B cell (primary cell): ENCODE data around the gene SPAG5. TPM values are rescaled to one million over a fixed set of nuclear protein-coding genes. Genes with fewer than 3 reads are reported as not detected.

ENCODE experiments used
- ATAC-seq: fragments of 200-7000 bp; cut with Tn5 transposase; one replicate; pipeline ENCODE4 v1.10.0; 2021; ENCODE audit warnings: low read depth, mild to moderate bottlenecking, moderate number of reproducible peaks, moderate library complexity
- CTCF ChIA-PET: fragments of 350-600 bp; sonication (Branson Sonifier 250); formaldehyde crosslinking; loops from one replicate; lab custom pipeline; 2021; ENCODE audit warnings: antibody characterized with exemption, inconsistent platforms; lab: Charles Lee
- POLR2A ChIA-PET: fragments of 350-600 bp; sonication (Branson Sonifier 250); formaldehyde crosslinking; loops from one replicate; lab custom pipeline; 2021; ENCODE audit warnings: antibody characterized with exemption; lab: Charles Lee
- DNase-seq: peaks from one replicate; pipeline ENCODE4 v3.0.0; 2013
- H2AFZ ChIP-seq: 2 replicates; pipeline ENCODE4 v1.6.1; 2012; ENCODE audit warnings: mild to moderate bottlenecking, low read depth, low read length; ENCODE audit not compliant: insufficient read depth, poor library complexity, severe bottlenecking
- H3K27ac ChIP-seq, 2 donors: 1 replicate in 1 of 2; 2 replicates in 1 of 2; pipeline ENCODE4 v1.5.1; 2012 to 2013; ENCODE audit warnings: low read length in 2 of 2, mild to moderate bottlenecking in 2 of 2, moderate library complexity in 1 of 2
- H3K27me3 ChIP-seq, 4 experiments: fragments of 200-600 bp in 1 of 4; sonication (generic) in 1 of 4; replicated peaks in 1 of 4; 1 replicate in 2 of 4; 2 replicates in 2 of 4; pipeline versions ENCODE4 v1.6.1 to v1.7.0; 2013 to 2016; ENCODE audit warnings: low read length in 3 of 4, mild to moderate bottlenecking in 2 of 4, mixed read lengths in 1 of 4, moderate library complexity in 1 of 4; ENCODE audit not compliant: insufficient read depth in 4 of 4, control insufficient read depth in 3 of 4; ENCODE audit errors: control extremely low read depth in 1 of 4
- H3K36me3 ChIP-seq, 2 experiments: replicated peaks in 1 of 2; 1 replicate in 1 of 2; 2 replicates in 1 of 2; pipeline versions ENCODE4 v1.6.1 to v1.7.1; 2013; ENCODE audit warnings: low read length in 1 of 2; ENCODE audit not compliant: insufficient read depth in 2 of 2, control insufficient read depth in 1 of 2; ENCODE audit errors: control extremely low read depth in 1 of 2, extremely low read depth in 1 of 2
- H3K4me1 ChIP-seq, 2 donors: fragments of 200-600 bp in 1 of 2; sonication (generic) in 1 of 2; 1 replicate in 1 of 2; 2 replicates in 1 of 2; pipeline versions ENCODE4 v1.5.1 to v1.6.1; 2013 to 2017; ENCODE audit warnings: low read length in 2 of 2; ENCODE audit not compliant: control insufficient read depth in 2 of 2, insufficient read depth in 2 of 2
- H3K4me2 ChIP-seq: replicated peaks from 2 replicates; pipeline ENCODE3; 2012; ENCODE audit warnings: mild to moderate bottlenecking, low read depth, low read length; ENCODE audit not compliant: poor library complexity, severe bottlenecking
- H3K4me3 ChIP-seq, 5 experiments: fragments of 200-600 bp in 1 of 5; sonication (generic) in 1 of 5; 1 replicate in 3 of 5; 2 replicates in 2 of 5; pipeline versions ENCODE4 v1.5.1 to v1.7.0; 2011 to 2016; ENCODE audit warnings: low read length in 4 of 5, mild to moderate bottlenecking in 4 of 5, low read depth in 2 of 5, control low read depth in 1 of 5, moderate library complexity in 1 of 5; ENCODE audit not compliant: insufficient read depth in 1 of 5; ENCODE audit errors: control extremely low read depth in 1 of 5, extremely low read depth in 1 of 5
- H3K79me2 ChIP-seq: fragments of 200-600 bp; sonication (generic); one replicate; pipeline ENCODE4 v1.6.0; 2016; ENCODE audit warnings: low read length; ENCODE audit not compliant: control insufficient read depth, insufficient read depth
- H3K9ac ChIP-seq: fragments of 200-600 bp; sonication (generic); 2 replicates; pipeline ENCODE4 v1.6.1; 2017; ENCODE audit warnings: mild to moderate bottlenecking, low read length, moderate library complexity
- H3K9me3 ChIP-seq, 3 donors: one replicate each; pipeline versions ENCODE4 v1.6.1 to v1.7.1; 2013; ENCODE audit warnings: low read length in 2 of 3; ENCODE audit not compliant: control insufficient read depth in 2 of 3, insufficient read depth in 1 of 3; ENCODE audit errors: control extremely low read depth in 1 of 3
- H4K20me1 ChIP-seq: 2 replicates; pipeline ENCODE4 v1.6.0; 2012; ENCODE audit warnings: mild to moderate bottlenecking, low read length; ENCODE audit not compliant: insufficient read depth, control insufficient read depth, poor library complexity, severe bottlenecking
- H3K27ac Mint-ChIP-seq: one replicate; pipeline ENCODE4 v1.8.0; 2021; ENCODE audit warnings: mixed read lengths
- H3K27me3 Mint-ChIP-seq: one replicate; pipeline ENCODE4 v1.8.0; 2021; ENCODE audit warnings: mixed read lengths
- H3K4me1 Mint-ChIP-seq: one replicate; pipeline ENCODE4 v1.8.0; 2021; ENCODE audit warnings: mixed read lengths
- H3K4me3 Mint-ChIP-seq: one replicate; pipeline ENCODE4 v1.8.0; 2021; ENCODE audit warnings: mixed read lengths
- H3K9me3 Mint-ChIP-seq: one replicate; pipeline ENCODE4 v1.8.0; 2022; ENCODE audit warnings: mixed read lengths; ENCODE audit not compliant: insufficient read depth
- CTCF ChIP-seq: fragments of 200-600 bp; IDR thresholded peaks from one replicate; pipeline ENCODE4 v1.8.0; 2022; ENCODE audit warnings: antibody characterized with exemption, mild to moderate bottlenecking
- EZH2 ChIP-seq: IDR thresholded peaks from 2 replicates; pipeline ENCODE4 v1.6.1; 2012; ENCODE audit warnings: borderline replicate concordance, low read depth, mild to moderate bottlenecking, moderate library complexity, low read length; ENCODE audit not compliant: insufficient read depth, poor library complexity, severe bottlenecking
- WGBS: methylation state at CpG from one replicate; pipeline ENCODE4 v1.1.5; 2013; ENCODE audit warnings: missing lambda C conversion rate; ENCODE audit not compliant: insufficient coverage; 5-methylcytosine and 5-hydroxymethylcytosine counted together
- intact Hi-C: fragments of 100-400 bp; cut with micrococcal nuclease; formaldehyde crosslinking; loops from one replicate; pipeline ENCODE4 v1.10.0; 2022
- polyA plus RNA-seq: library from polyadenylated mRNA; depleted of rRNA; stranded (reverse); fragments of >200 nt; gene quantifications from 2 replicates; pipeline ENCODE4 v1.2.3, GENCODE V29; 2012
- total RNA-seq, 2 donors: library from RNA; stranded (reverse); fragments of 120-200 nt in 1 of 2; gene quantifications; 1 replicate in 1 of 2; 2 replicates in 1 of 2; pipeline versions ENCODE4 v1.2.3 to v1.2.4, GENCODE V29; 2013 to 2022

The SPAG5 gene
- total and polyA plus RNA-seq, 2 donors (not counting 1 experiment from before 2014, with no cell fraction given) = 4.7 to 8.0 TPM

GRCh38 chr17:28538296-28538895, 60.4 kb downstream of the SPAG5 start:
- Histone ChIP-seq H3K4me2 (no peak overlapping the region), H3K4me1 (peaks cover 0 to 4% of the 10 kb centered on the region in 2 donors), H3K27me3 (no peaks in the 10 kb centered on the region), H3K9ac (no peak overlapping the region), H2AFZ (no peak overlapping the region), H3K79me2 (no peaks in the 10 kb centered on the region), H3K27ac (no peak overlapping the region), H3K4me3 (no peak overlapping the region), H3K9me3 (no peaks in the 10 kb centered on the region), H3K36me3 (no peaks in the 10 kb centered on the region), H4K20me1 (no peaks in the 10 kb centered on the region)
- intact Hi-C loops = no loop called here
- no peaks in the 10 kb centered on the region for H3K27me3 Mint-ChIP-seq
- no peak overlapping the region for H3K27ac Mint-ChIP-seq
- ChIA-PET CTCF (interaction anchor here (1.4 kb wide), 1 partner anchor 13 kb away, joined by 3 read pairs; no protein-coding TSS in a partner anchor), POLR2A (no interaction called here)
- no peak for TF ChIP-seq EZH2
- no peak for TF ChIP-seq CTCF
- H3K9me3 Mint-ChIP-seq = no peaks in the 10 kb centered on the region
- no peak for DNase-seq
- WGBS = 90% methylated on average over 14 of the region's 14 CpGs
- no peak overlapping the region for H3K4me3 Mint-ChIP-seq
- ATAC-seq = no peak
- H3K4me1 Mint-ChIP-seq = peaks cover 3% of the 10 kb centered on the region

DNA sequence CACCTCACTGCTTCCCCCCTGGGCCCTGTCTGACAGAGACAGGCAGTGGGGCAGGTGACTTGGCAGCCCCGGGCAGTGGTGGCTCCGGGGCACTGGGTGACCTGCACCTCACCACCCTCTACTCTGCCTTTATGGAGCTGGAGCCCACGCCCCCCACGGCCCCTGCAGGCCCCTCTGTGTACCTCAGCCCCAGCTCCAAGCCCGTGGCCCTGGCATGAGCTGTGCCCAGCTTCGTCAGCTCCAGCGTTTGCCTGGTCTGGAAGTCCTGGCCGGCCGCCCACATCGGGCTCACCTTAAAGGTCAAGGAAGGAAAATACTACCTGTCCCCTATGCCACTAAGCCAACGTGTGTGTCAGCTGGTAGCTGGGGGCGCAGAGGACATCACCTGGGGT, 61.6 kb downstream of the SPAG5 start:
- POLR2A ChIA-PET = no interaction called here
- WGBS = 88% methylated on average over 12 of the region's 12 CpGs

More for the DNA sequence above, 61.6 kb downstream of the SPAG5 start:
- Mint-ChIP-seq H3K27me3 (no peaks in the 10 kb centered on the region), H3K9me3 (no peaks in the 10 kb centered on the region), H3K4me3 (no peak overlapping the region), H3K27ac (no peak overlapping the region), H3K4me1 (no peaks in the 10 kb centered on the region)
- intact Hi-C loops = no loop called here
- no peak for ATAC-seq
- no peaks in the 10 kb centered on the region for H3K27me3 ChIP-seq
- no peaks in the 10 kb centered on the region for H3K9me3 ChIP-seq
- no peak for TF ChIP-seq EZH2
- no peak for TF ChIP-seq CTCF
- CTCF ChIA-PET = interaction anchor here (0.7 to 1.4 kb wide), 2 partner anchors 14 to 76 kb away, joined by 3 read pairs; no protein-coding TSS in a partner anchor
- no peak overlapping the region for H3K9ac ChIP-seq
- no peak overlapping the region for H3K4me2 ChIP-seq
- no peak overlapping the region for H2AFZ ChIP-seq
- H3K4me3 ChIP-seq = no peak overlapping the region
- H4K20me1 ChIP-seq = no peaks in the 10 kb centered on the region
- no peaks in the 10 kb centered on the region for H3K79me2 ChIP-seq
- no peak for DNase-seq
- H3K36me3 ChIP-seq = no peaks in the 10 kb centered on the region
- H3K27ac ChIP-seq = no peak overlapping the region
- no peaks in the 10 kb centered on the region for H3K4me1 ChIP-seq
